OCI-LY1 (cell line): ENCODE data around the gene HDAC7.

Experiments
- H2AFZ ChIP-seq: fragments of 200-600 bp; sonication (generic), shearing (Covaris generic); 2 replicates; pipeline ENCODE4 v1.6.0; 2014; ENCODE audit warnings: antibody characterized with exemption, mild to moderate bottlenecking, low read length
- H3F3A ChIP-seq: fragments of 200-600 bp; sonication (generic), shearing (Covaris generic); 2 replicates; pipeline ENCODE4 v1.6.0; 2014; ENCODE audit warnings: mild to moderate bottlenecking, antibody characterized with exemption, low read length, moderate library complexity; ENCODE audit not compliant: insufficient read depth
- H3K27ac ChIP-seq: fragments of 200-600 bp; sonication (generic); 2 replicates; pipeline ENCODE4 v1.5.1; 2014; ENCODE audit warnings: low read length, mixed run types, mild to moderate bottlenecking, low read depth; ENCODE audit not compliant: poor library complexity, severe bottlenecking
- H3K27me3 ChIP-seq: fragments of 200-600 bp; sonication (generic); 2 replicates; pipeline ENCODE4 v1.6.0; 2014; ENCODE audit warnings: antibody characterized with exemption, mild to moderate bottlenecking, low read length, moderate library complexity; ENCODE audit not compliant: insufficient read depth
- H3K36me3 ChIP-seq: fragments of 200-600 bp; sonication (generic); 2 replicates; pipeline ENCODE4 v1.6.1; 2014; ENCODE audit warnings: mild to moderate bottlenecking, antibody characterized with exemption, low read length, moderate library complexity, mixed read lengths; ENCODE audit not compliant: insufficient read depth
- H3K4me1 ChIP-seq: fragments of 200-600 bp; sonication (generic); 2 replicates; pipeline ENCODE4 v1.5.1; 2014; ENCODE audit warnings: mild to moderate bottlenecking, low read length, moderate library complexity; ENCODE audit not compliant: insufficient read depth, severe bottlenecking
- H3K4me2 ChIP-seq: fragments of 200-600 bp; sonication (generic), shearing (Covaris generic); 2 replicates; pipeline ENCODE4 v1.6.1; 2014; ENCODE audit warnings: low read length
- H3K4me3 ChIP-seq: fragments of 200-600 bp; sonication (generic); 2 replicates; pipeline ENCODE4 v1.5.1; 2014; ENCODE audit warnings: low read length, low read depth, mild to moderate bottlenecking, mixed read lengths; ENCODE audit not compliant: poor library complexity, severe bottlenecking
- H3K79me2 ChIP-seq: fragments of 200-600 bp; shearing (Covaris generic); 2 replicates; pipeline ENCODE4 v1.6.1; 2016; ENCODE audit warnings: mixed run types, low read length, mixed read lengths; ENCODE audit not compliant: insufficient read depth
- H3K9ac ChIP-seq: fragments of 200-600 bp; sonication (generic), shearing (Covaris generic); 2 replicates; pipeline ENCODE4 v1.6.1; 2014; ENCODE audit warnings: mild to moderate bottlenecking, low read length, mixed read lengths
- H3K9me2 ChIP-seq: fragments of 200-600 bp; sonication (generic), shearing (Covaris generic); 2 replicates; pipeline ENCODE4 v1.6.1; 2014; ENCODE audit warnings: low read depth, mild to moderate bottlenecking, low read length, mixed read lengths
- H3K9me3 ChIP-seq: fragments of 200-600 bp; shearing (Covaris generic); 2 replicates; pipeline ENCODE4 v1.6.1; 2014; ENCODE audit warnings: low read length, mixed read lengths
- H4K20me1 ChIP-seq: fragments of 200-600 bp; sonication (generic), shearing (Covaris generic); 2 replicates; pipeline ENCODE4 v1.6.0; 2016; ENCODE audit warnings: mild to moderate bottlenecking, low read length; ENCODE audit not compliant: insufficient read depth
- EZH2 ChIP-seq: fragments of 200-600 bp; sonication (generic), shearing (Covaris generic); IDR thresholded peaks from 2 replicates; pipeline ENCODE4 v1.8.0; 2017; ENCODE audit warnings: borderline replicate concordance, mixed run types, mild to moderate bottlenecking, antibody characterized with exemption, low read length, moderate library complexity, mixed read lengths
- TF ChIP-seq, protein P1 (sequence below): fragments of 200-600 bp; sonication (generic), shearing (Covaris generic); IDR thresholded peaks from 2 replicates; pipeline ENCODE4 v1.5.1; 2017; ENCODE audit warnings: mild to moderate bottlenecking, antibody characterized with exemption, low read length, moderate library complexity, mixed read lengths

Gene HDAC7

DNA sequence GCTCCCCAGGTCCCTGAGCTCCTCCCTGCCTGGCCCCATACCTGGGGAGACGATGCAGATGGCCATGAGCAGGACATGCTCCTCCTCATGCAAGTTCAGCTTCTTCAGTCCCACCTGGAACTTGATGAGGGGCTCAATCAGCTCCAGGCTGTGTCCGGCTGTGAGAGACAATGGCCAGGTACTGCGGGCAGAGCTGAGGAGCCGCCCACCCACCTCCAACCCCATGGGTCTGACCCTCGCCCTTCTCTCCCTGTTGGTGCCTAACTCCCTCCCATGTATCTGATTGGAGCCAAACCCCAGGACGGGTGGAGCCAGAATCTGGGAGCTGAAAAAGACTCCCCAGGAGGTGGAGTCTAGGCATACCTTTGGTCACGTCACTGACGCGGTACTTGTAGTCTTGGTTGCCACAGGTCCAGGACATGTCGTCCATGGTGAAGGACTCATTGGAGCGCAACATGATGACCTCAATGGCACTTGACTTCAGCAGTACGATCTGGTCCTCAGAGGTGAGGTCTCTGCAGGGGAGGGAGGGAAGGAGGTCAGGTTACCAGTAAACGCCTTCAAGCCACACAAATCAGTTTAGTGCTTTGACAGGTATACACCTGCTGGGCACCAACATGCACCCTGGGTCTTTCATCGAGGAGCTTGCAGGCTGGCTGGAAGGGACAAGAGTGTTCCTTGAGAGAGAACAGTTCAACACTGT is 26.7 kb upstream of the HDAC7 start:
- no peaks in the 10 kb centered on the region for H3K4me1 ChIP-seq
- H3K36me3 ChIP-seq = no peaks in the 10 kb centered on the region
- no peaks in the 10 kb centered on the region for H3K9me3 ChIP-seq
- H4K20me1 ChIP-seq = no peaks in the 10 kb centered on the region
- no peaks in the 10 kb centered on the region for H3K27me3 ChIP-seq
- no peaks in the 10 kb centered on the region for H3K79me2 ChIP-seq
- no peak overlapping the region for H3K9ac ChIP-seq
- H3K4me3 ChIP-seq = no peak overlapping the region
- H2AFZ ChIP-seq = no peak overlapping the region
- H3K27ac ChIP-seq = no peak overlapping the region
- no peaks in the 10 kb centered on the region for H3K9me2 ChIP-seq
- no peaks in the 10 kb centered on the region for H3F3A ChIP-seq
- H3K4me2 ChIP-seq = no peak overlapping the region
- no peak for TF ChIP-seq EZH2
- TF ChIP-seq, protein P1, sequence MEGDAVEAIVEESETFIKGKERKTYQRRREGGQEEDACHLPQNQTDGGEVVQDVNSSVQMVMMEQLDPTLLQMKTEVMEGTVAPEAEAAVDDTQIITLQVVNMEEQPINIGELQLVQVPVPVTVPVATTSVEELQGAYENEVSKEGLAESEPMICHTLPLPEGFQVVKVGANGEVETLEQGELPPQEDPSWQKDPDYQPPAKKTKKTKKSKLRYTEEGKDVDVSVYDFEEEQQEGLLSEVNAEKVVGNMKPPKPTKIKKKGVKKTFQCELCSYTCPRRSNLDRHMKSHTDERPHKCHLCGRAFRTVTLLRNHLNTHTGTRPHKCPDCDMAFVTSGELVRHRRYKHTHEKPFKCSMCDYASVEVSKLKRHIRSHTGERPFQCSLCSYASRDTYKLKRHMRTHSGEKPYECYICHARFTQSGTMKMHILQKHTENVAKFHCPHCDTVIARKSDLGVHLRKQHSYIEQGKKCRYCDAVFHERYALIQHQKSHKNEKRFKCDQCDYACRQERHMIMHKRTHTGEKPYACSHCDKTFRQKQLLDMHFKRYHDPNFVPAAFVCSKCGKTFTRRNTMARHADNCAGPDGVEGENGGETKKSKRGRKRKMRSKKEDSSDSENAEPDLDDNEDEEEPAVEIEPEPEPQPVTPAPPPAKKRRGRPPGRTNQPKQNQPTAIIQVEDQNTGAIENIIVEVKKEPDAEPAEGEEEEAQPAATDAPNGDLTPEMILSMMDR = no peak

DNA sequence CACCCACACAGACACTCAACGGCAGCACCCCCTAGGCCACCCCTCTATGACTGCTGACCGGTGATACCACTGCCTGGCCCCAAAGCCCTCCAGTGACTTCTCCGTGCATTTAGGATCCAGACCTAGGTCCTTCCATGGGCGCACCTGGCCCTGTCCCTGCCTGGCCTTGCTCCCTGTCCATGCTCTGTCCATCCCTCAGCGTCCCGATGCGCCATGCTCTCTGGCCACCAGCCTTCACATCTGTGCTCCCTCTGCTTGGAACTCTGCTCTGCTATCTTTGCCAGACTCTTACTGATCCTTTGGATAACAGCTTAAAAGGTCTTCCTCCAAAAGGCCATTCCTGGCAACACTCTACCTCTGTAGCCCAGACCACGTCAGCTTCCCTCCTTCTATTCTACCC is 25.4 kb upstream of the HDAC7 start:
- H3K9me2 ChIP-seq = no peaks in the 10 kb centered on the region
- H3F3A ChIP-seq = no peaks in the 10 kb centered on the region
- no peak overlapping the region for H3K27ac ChIP-seq
- no peaks in the 10 kb centered on the region for H3K9me3 ChIP-seq
- no peak overlapping the region for H3K4me2 ChIP-seq
- H2AFZ ChIP-seq = no peak overlapping the region
- TF ChIP-seq EZH2 = no peak
- TF ChIP-seq, protein P1 = no peak
- H3K36me3 ChIP-seq = no peaks in the 10 kb centered on the region
- H3K4me3 ChIP-seq = no peak overlapping the region
- no peaks in the 10 kb centered on the region for H3K79me2 ChIP-seq
- H3K4me1 ChIP-seq = no peaks in the 10 kb centered on the region
- H4K20me1 ChIP-seq = no peaks in the 10 kb centered on the region
- H3K27me3 ChIP-seq = no peaks in the 10 kb centered on the region
- H3K9ac ChIP-seq = no peak overlapping the region

DNA sequence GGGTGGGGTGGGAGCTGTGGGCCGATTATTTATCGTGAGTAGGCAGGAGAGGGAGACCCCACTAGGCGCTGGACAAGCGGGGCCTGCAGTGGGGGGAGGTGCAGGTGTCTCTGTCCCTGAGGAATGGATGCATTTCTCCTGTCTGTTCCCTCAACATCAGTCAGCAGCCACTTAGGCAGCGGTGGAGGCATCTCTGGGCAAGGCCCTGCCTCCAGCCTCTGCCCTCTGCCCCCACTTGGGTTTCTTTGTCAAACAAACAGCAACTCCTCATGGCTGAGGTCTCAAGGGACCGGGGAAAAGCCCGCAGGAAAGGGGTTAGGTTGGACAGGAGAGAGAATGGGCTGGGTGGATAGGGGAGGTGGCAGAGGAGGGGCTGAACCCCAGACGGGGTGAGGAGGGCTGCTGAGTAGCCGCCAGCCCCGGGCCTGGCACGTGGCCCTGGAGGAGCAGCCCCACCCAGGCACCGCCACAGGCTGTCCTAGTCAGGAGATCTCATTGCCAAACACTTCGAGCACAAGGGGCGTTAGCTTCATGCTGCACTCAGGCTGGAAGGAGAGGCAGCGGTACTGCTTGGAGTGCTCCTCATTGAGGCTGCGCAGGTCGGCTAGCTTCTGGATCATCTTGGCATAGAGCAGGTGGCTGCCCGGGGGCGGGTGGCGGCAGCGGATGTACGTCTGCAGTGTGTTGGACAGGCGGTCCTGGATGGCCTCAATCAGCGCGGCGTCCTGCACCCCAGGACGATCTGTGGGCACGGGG is 24.7 kb upstream of the HDAC7 start:
- Histone ChIP-seq H3K4me1 (no peaks in the 10 kb centered on the region), H3K4me2 (no peak overlapping the region), H3K27me3 (no peaks in the 10 kb centered on the region)

More for the DNA sequence above, 24.7 kb upstream of the HDAC7 start:
- H3F3A ChIP-seq = no peaks in the 10 kb centered on the region
- no peaks in the 10 kb centered on the region for H4K20me1 ChIP-seq
- no peaks in the 10 kb centered on the region for H3K79me2 ChIP-seq
- H3K9me3 ChIP-seq = no peaks in the 10 kb centered on the region
- no peak overlapping the region for H3K4me3 ChIP-seq
- TF ChIP-seq EZH2 = no peak
- TF ChIP-seq, protein P1 = no peak
- no peaks in the 10 kb centered on the region for H3K9me2 ChIP-seq
- no peak overlapping the region for H2AFZ ChIP-seq
- H3K36me3 ChIP-seq = no peaks in the 10 kb centered on the region
- no peak overlapping the region for H3K27ac ChIP-seq
- H3K9ac ChIP-seq = no peak overlapping the region
